Transverse colon (tissue), 4 donors: ENCODE results near the gene KLK13. TPM values are rescaled to one million over a fixed set of nuclear protein-coding genes. Genes with fewer than 3 reads are reported as not detected.

Source experiments
- DNase-seq: peaks from one replicate; pipeline ENCODE4 v3.0.0-alpha.2; 2019
- H3K27ac ChIP-seq, 4 donors: fragments of 200-600 bp; sonication (generic); 2 replicates each; pipeline ENCODE4 v1.5.1; 2016 to 2018; ENCODE audit warnings: inconsistent platforms in 4 of 4
- H3K27me3 ChIP-seq: fragments of 200-600 bp; sonication (generic); 2 replicates; pipeline ENCODE4 v1.5.1; 2017; ENCODE audit warnings: inconsistent platforms
- H3K36me3 ChIP-seq, 4 donors: fragments of 200-600 bp; sonication (generic); 2 replicates each; pipeline ENCODE4 v1.5.1; 2017 to 2019; ENCODE audit warnings: inconsistent platforms in 4 of 4
- H3K4me1 ChIP-seq, 4 donors: fragments of 200-600 bp; sonication (generic); 2 replicates each; pipeline ENCODE4 v1.5.1; 2017 to 2020; ENCODE audit warnings: inconsistent platforms in 4 of 4
- H3K4me3 ChIP-seq, 4 donors: fragments of 200-600 bp; sonication (generic); 1 replicate in 1 of 4; 2 replicates in 3 of 4; pipeline versions ENCODE4 v1.5.1 to v1.6.1; 2017 to 2019; ENCODE audit warnings: inconsistent platforms in 4 of 4
- H3K9me3 ChIP-seq, 2 donors: fragments of 200-600 bp; sonication (generic); 2 replicates each; pipeline ENCODE4 v1.5.1; 2017 to 2019; ENCODE audit warnings: inconsistent platforms in 2 of 2
- CTCF ChIP-seq, 5 experiments: fragments of 200-600 bp in 3 of 5; fragments of 450-650 bp in 2 of 5; sonication (generic) in 3 of 5; IDR thresholded peaks; 1 replicate in 2 of 5; 2 replicates in 3 of 5; pipeline ENCODE4 v1.5.1; 2016 to 2017; ENCODE audit warnings: antibody characterized with exemption in 5 of 5, inconsistent platforms in 3 of 5, mild to moderate bottlenecking in 2 of 5, moderate library complexity in 1 of 5
- EP300 ChIP-seq: sonication (generic); formaldehyde crosslinking; IDR thresholded peaks from one replicate; pipeline ENCODE4 v1.6.1; 2017; ENCODE audit warnings: antibody characterized with exemption, low read depth
- POLR2A ChIP-seq: fragments of 450-650 bp; IDR thresholded peaks from one replicate; pipeline ENCODE4 v1.6.1; 2016; ENCODE audit warnings: antibody characterized with exemption, mild to moderate bottlenecking, moderate library complexity
- POLR2AphosphoS5 ChIP-seq, 3 donors: sonication (generic); formaldehyde crosslinking; IDR thresholded peaks; one replicate each; pipeline ENCODE4 v1.6.1; 2016; ENCODE audit warnings: antibody characterized with exemption in 3 of 3
- WGBS, 2 donors: methylation state at CpG; one replicate each; pipeline ENCODE4 v1.1.5; 2018; ENCODE audit warnings: low coverage in 1 of 2; 5-methylcytosine and 5-hydroxymethylcytosine counted together
- in situ Hi-C, 4 donors: fragments of 200-750 bp; cut with MboI; loops; one replicate each; pipeline versions ENCODE4 v1.15.0 to v1.15.1; 2017; ENCODE audit warnings: low sequenced_read_pairs in 3 of 4, low pct_ligation_motif_present in 1 of 4, low pct_unique_long_range_greater_than_20kb in 1 of 4
- intact Hi-C: fragments of 100-400 bp; cut with DNase I; formaldehyde crosslinking; loops from one replicate; pipeline ENCODE4 v1.15.1; 2023; ENCODE audit warnings: low total_unique reads
- total RNA-seq, 4 donors: library from RNA; depleted of rRNA; stranded (reverse); fragments of >200 nt; gene quantifications; one replicate each; pipeline ENCODE4 v1.1.0, GENCODE V29; 2016

Gene KLK13
- total RNA-seq, 4 donors from 2014 or later: 3.3 TPM; not detected in 3

- H3K9me3 ChIP-seq: no peaks in the 10 kb centered on the region
- H3K27ac ChIP-seq: no peak overlapping the region
- no peaks in the 10 kb centered on the region for H3K27me3 ChIP-seq
- H3K36me3 ChIP-seq: no peaks in the 10 kb centered on the region
- no peak overlapping the region for H3K4me3 ChIP-seq
- TF ChIP-seq POLR2A (no peak), EP300 (no peak), CTCF (IDR thresholded peaks at IDR 0.05) (no peak), POLR2AphosphoS5 (IDR thresholded peaks at IDR 0.05) (no peak)
- 43 to 50% methylated on average over 9 of the region's 9 CpGs for WGBS, 2 donors
- no peaks in the 10 kb centered on the region for H3K4me1 ChIP-seq
- in situ Hi-C loops (no loop called here), intact Hi-C loops (no loop called here)
- DNase-seq: no peak
Observed at GRCh38 chr19:51036519-51036918, 28.4 kb downstream of the KLK13 start.

GRCh38 chr19:51034704-51035103 is 30.2 kb downstream of the KLK13 start, which contains the start of gene KLK12:
TSS of gene KLK12 (minus strand) at chr19:51035002. CDS start at chr19:51034621, 381 bp downstream.
- Histone ChIP-seq H3K27ac (no peak within 1 kb of the TSS), H3K4me1 (no peaks in the 10 kb centered on the region), H3K27me3 (no peaks in the 10 kb centered on the region), H3K4me3 (no peak within 1 kb of the TSS), H3K9me3 (no peaks in the 10 kb centered on the region), H3K36me3 (no peaks in the 10 kb centered on the region)
- intact Hi-C loops (loop anchor here (1.0 kb wide), 1 partner anchor 38 kb away; no protein-coding TSS in a partner anchor), in situ Hi-C loops (no loop called here)
- 24 to 34% methylated on average over 4 to 11 of the region's 11 CpGs for WGBS, 2 donors
- no peak for DNase-seq
- no peak for TF ChIP-seq EP300

- intact Hi-C loops (no loop called here), in situ Hi-C loops (no loop called here)
- Histone ChIP-seq H3K4me3 (no peak overlapping the region), H3K4me1 (no peaks in the 10 kb centered on the region), H3K36me3 (no peaks in the 10 kb centered on the region), H3K27ac (no peak overlapping the region), H3K9me3 (no peaks in the 10 kb centered on the region), H3K27me3 (peaks cover 20% of the 10 kb centered on the region)
- TF ChIP-seq EP300 (no peak), CTCF (IDR thresholded peaks at IDR 0.05) (no peak), POLR2AphosphoS5 (IDR thresholded peaks at IDR 0.05) (no peak), POLR2A (no peak)
- DNase-seq: no peak
- 94 to 100% methylated on average over 4 to 18 of the region's 28 CpGs for WGBS, 2 donors
Observed at GRCh38 chr19:51031880-51032225, 33.0 kb downstream of the KLK13 start.

- TF ChIP-seq POLR2A (no peak), POLR2AphosphoS5 (IDR thresholded peaks at IDR 0.05) (no peak), CTCF (IDR thresholded peaks at IDR 0.05) (no peak), EP300 (no peak)
- in situ Hi-C loops: no loop called here
Observed at GRCh38 chr19:51031220-51031879, 33.5 kb downstream of the KLK13 start.

GRCh38 chr19:51030631-51031030 is 34.3 kb downstream of the KLK13 start:
- Histone ChIP-seq H3K4me3 (no peak overlapping the region), H3K4me1 (no peaks in the 10 kb centered on the region), H3K36me3 (no peaks in the 10 kb centered on the region), H3K27ac (no peak overlapping the region), H3K9me3 (no peaks in the 10 kb centered on the region), H3K27me3 (peaks cover 32% of the 10 kb centered on the region)
- no peak for DNase-seq
- intact Hi-C loops: no loop called here
- 74 to 100% methylated on average over 2 to 13 of the region's 13 CpGs for WGBS, 2 donors
- no peak for TF ChIP-seq EP300
- no peak for TF ChIP-seq POLR2A
- in situ Hi-C loops: no loop called here

More at GRCh38 chr19:51031220-51031879, 33.5 kb downstream of the KLK13 start:
- no peaks in the 10 kb centered on the region for H3K36me3 ChIP-seq
- H3K27ac ChIP-seq: no peak overlapping the region
- H3K9me3 ChIP-seq: no peaks in the 10 kb centered on the region
- no peak overlapping the region for H3K4me3 ChIP-seq
- no peaks in the 10 kb centered on the region for H3K4me1 ChIP-seq
- DNase-seq: no peak
- WGBS, 2 donors: 81 to 82% methylated on average over 5 to 7 of the region's 7 CpGs
- intact Hi-C loops: no loop called here
- peaks cover 25% of the 10 kb centered on the region for H3K27me3 ChIP-seq
